Smooth muscle cell (in vitro differentiated cells): ENCODE data around the gene TMPRSS9. TPM values are rescaled to one million over a fixed set of nuclear protein-coding genes. Genes with fewer than 3 reads are reported as not detected.

Experiments used
- DNase-seq: peaks from one replicate; lab custom pipeline; 2025; ENCODE audit not compliant: unreplicated experiment; lab: John Stamatoyannopoulos, UW
- H2AFZ ChIP-seq: fragments of 200-600 bp; sonication (generic); 2 replicates; pipeline ENCODE4 v1.6.0; 2016; ENCODE audit warnings: antibody characterized with exemption, low read depth, mild to moderate bottlenecking
- H3F3A ChIP-seq: fragments of 200-600 bp; sonication (generic); 2 replicates; pipeline ENCODE4 v1.6.0; 2017; ENCODE audit warnings: antibody characterized with exemption, low read depth
- H3K27ac ChIP-seq: fragments of 200-600 bp; sonication (generic); 2 replicates; pipeline ENCODE4 v1.5.1; 2016; ENCODE audit warnings: low read depth, mild to moderate bottlenecking
- H3K27me3 ChIP-seq: fragments of 200-600 bp; sonication (generic); 2 replicates; pipeline ENCODE4 v1.6.1; 2016; ENCODE audit warnings: low read depth, mild to moderate bottlenecking
- H3K36me3 ChIP-seq: fragments of 200-600 bp; sonication (generic); 2 replicates; pipeline ENCODE4 v1.5.1; 2016; ENCODE audit warnings: low read depth
- H3K4me1 ChIP-seq: fragments of 200-600 bp; sonication (generic); 2 replicates; pipeline ENCODE4 v1.5.1; 2016; ENCODE audit warnings: low read depth
- H3K4me2 ChIP-seq: fragments of 200-600 bp; sonication (generic); 2 replicates; pipeline ENCODE4 v1.6.0; 2016; ENCODE audit warnings: mild to moderate bottlenecking
- H3K4me3 ChIP-seq: fragments of 200-600 bp; sonication (generic); 2 replicates; pipeline ENCODE4 v1.5.1; 2016; ENCODE audit warnings: mild to moderate bottlenecking
- H3K79me2 ChIP-seq: fragments of 200-600 bp; sonication (generic); 2 replicates; pipeline ENCODE4 v1.6.0; 2016; ENCODE audit warnings: low read depth, mild to moderate bottlenecking
- H3K9ac ChIP-seq: fragments of 200-600 bp; sonication (generic); 2 replicates; pipeline ENCODE4 v1.6.0; 2016; ENCODE audit warnings: low read depth
- H3K9me3 ChIP-seq: fragments of 200-600 bp; sonication (generic); replicated peaks from 2 replicates; pipeline ENCODE4 v1.5.1; 2016; ENCODE audit warnings: low read depth
- H4K20me1 ChIP-seq: fragments of 200-600 bp; sonication (generic); 2 replicates; pipeline ENCODE4 v1.6.0; 2016; ENCODE audit warnings: low read depth
- WGBS: methylation state at CpG from one replicate; pipeline ENCODE4 v1.1.7; 2016; ENCODE audit warnings: low lambda C conversion rate; 5-methylcytosine and 5-hydroxymethylcytosine counted together
- polyA plus RNA-seq: library from polyadenylated mRNA; unstranded; fragments of >200 nt; fragmentation: Nextera tagmentation; extraction: Ambion mirVana; gene quantifications from 2 replicates; pipeline ENCODE4 v1.2.1, GENCODE V29; 2016
- total RNA-seq: library from RNA; depleted of rRNA; stranded (reverse); fragments of >200 nt; gene quantifications from 2 replicates; pipeline ENCODE4 v1.2.3, GENCODE V29; 2014
- TF ChIP-seq, protein P1 (sequence below): fragments of 200-600 bp; sonication (generic); IDR thresholded peaks from 2 replicates; pipeline ENCODE4 v1.5.1; 2017; ENCODE audit warnings: borderline replicate concordance, mild to moderate bottlenecking, antibody characterized with exemption; ENCODE audit not compliant: insufficient read depth, poor library complexity, severe bottlenecking

TMPRSS9 gene
- total and polyA plus RNA-seq, 2 experiments from 2014 or later, result 0.05 TPM; not detected in 1

DNA sequence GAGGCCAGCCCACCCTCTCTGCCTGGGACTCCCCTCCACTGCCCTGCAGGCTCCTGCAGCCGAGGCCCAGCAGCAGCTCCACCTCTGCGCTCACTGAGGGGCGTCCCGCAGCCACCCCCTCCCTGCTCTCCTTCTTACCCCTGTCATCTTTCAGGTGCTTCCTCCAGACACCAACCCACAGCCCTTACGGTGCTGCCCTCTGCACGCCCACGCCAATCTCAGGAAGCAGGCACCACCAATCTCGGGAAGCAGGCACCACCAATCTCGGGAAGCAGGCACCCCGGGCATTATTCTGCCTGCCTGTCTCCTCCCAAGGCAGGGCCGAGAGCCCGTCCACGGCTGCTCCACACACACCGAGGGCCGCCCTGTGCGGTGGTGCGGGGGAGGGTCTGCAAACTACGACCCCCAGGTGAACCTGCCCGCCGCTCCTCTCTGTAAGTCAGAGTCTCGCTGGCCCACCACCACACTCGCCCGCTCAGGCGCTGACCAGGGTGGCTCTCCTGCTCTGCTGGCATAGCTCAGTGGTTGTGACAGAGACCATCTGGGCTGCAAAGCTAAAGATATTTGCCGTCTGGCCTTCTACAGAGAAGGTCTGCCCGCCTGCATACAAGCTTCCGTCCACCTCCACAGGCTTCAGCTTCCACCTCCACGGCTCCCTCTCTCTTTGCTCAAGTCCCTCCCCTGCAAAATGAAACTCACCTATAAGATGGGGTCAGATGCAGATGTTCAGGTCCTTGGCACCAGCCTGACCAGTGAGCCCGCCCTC is 34.6 kb upstream of the TMPRSS9 start:
- H3K36me3 ChIP-seq, result no peaks in the 10 kb centered on the region
- H3F3A ChIP-seq, result no peaks in the 10 kb centered on the region
- TF ChIP-seq, protein P1, sequence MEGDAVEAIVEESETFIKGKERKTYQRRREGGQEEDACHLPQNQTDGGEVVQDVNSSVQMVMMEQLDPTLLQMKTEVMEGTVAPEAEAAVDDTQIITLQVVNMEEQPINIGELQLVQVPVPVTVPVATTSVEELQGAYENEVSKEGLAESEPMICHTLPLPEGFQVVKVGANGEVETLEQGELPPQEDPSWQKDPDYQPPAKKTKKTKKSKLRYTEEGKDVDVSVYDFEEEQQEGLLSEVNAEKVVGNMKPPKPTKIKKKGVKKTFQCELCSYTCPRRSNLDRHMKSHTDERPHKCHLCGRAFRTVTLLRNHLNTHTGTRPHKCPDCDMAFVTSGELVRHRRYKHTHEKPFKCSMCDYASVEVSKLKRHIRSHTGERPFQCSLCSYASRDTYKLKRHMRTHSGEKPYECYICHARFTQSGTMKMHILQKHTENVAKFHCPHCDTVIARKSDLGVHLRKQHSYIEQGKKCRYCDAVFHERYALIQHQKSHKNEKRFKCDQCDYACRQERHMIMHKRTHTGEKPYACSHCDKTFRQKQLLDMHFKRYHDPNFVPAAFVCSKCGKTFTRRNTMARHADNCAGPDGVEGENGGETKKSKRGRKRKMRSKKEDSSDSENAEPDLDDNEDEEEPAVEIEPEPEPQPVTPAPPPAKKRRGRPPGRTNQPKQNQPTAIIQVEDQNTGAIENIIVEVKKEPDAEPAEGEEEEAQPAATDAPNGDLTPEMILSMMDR, result no peak
- no peak overlapping the region for H3K4me2 ChIP-seq
- DNase-seq, result no peak
- no peak overlapping the region for H3K4me3 ChIP-seq
- no peak overlapping the region for H2AFZ ChIP-seq
- 93% methylated on average over 25 of the region's 29 CpGs for WGBS
- H3K9me3 ChIP-seq, result no peaks in the 10 kb centered on the region
- H3K27ac ChIP-seq, result no peak overlapping the region
- H3K27me3 ChIP-seq, result no peaks in the 10 kb centered on the region
- H3K9ac ChIP-seq, result no peak overlapping the region
- H3K79me2 ChIP-seq, result peaks cover 47% of the 10 kb centered on the region
- peaks cover 17% of the 10 kb centered on the region for H4K20me1 ChIP-seq
- peaks cover 17% of the 10 kb centered on the region for H3K4me1 ChIP-seq

DNA sequence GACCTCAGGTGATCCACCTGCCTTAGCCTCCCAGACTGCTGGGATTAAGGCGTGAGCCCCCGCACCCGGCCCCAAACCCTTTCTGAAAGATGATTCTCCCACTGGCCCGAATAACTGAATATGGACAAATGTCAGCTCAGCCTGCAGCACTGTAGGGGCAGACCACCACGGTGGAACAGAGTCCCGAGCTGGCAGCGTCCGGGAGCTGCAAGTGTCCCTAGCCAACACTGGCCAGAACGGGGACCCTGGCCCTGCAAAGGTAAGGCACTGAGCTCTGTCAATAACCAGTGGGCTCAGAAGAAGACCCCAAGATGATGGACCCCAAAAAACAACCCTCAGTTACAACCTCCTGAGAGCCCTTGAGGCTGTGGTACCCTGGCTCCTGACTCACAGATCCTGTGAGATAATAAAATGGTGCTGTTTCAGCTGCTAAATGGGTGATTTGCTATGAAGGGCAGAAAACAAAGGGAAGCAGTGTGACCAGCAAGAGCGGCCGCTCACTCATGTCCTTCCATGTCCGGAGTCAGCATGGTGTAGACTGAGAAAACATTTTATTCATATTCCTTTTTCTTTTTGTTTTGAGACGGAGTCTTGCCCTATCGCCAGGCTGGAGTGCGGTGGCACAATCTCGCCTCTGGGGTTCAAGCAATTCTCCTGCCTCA is 33.2 kb upstream of the TMPRSS9 start:
- 91% methylated on average over 16 of the region's 16 CpGs for WGBS
- peak overlapping the region; percentile 98 for H3K4me2 ChIP-seq
- H3K27me3 ChIP-seq, result no peaks in the 10 kb centered on the region
- H3K27ac ChIP-seq, result peak overlapping the region; percentile 79
- DNase-seq, result no peak
- peaks cover 28% of the 10 kb centered on the region for H3K4me1 ChIP-seq
- peak overlapping the region; percentile 97 for H3K4me3 ChIP-seq
- TF ChIP-seq, protein P1, result no peak
- H2AFZ ChIP-seq, result no peak overlapping the region
- H3F3A ChIP-seq, result no peaks in the 10 kb centered on the region
- H3K9ac ChIP-seq, result no peak overlapping the region
- peaks cover 30% of the 10 kb centered on the region for H4K20me1 ChIP-seq
- H3K9me3 ChIP-seq, result no peaks in the 10 kb centered on the region
- H3K79me2 ChIP-seq, result peaks cover 61% of the 10 kb centered on the region
- H3K36me3 ChIP-seq, result no peaks in the 10 kb centered on the region

DNA sequence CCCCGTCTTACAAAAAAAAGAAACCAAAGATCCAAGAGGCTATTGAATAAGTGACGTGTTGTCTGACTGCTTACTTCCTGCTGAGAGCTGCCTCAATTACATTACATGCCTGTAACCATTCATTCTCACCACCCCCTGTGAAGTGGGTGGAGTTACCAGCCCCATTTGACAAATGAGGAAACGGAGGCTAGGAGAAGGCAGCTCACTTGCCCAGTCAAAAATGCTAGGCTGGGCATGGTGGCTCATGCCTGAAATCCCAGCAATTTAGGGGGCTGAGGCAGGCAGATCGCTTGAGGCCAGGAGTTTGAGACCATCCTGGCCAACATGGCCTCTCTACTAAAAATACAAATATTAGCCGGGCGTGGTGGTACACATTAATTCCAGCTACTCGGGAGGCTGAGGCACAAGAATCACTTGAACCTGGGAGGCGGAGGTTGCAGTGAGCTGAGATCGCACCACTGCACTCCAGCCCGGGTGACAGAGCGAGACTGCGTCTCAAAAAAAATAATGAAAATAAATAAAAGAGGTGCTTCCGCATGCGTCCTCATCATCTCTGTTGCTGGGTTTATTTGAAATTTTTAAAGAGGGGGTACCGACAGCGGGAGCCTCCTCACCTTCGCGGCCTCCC is 32.2 kb upstream of the TMPRSS9 start:
- no peak for DNase-seq
- peak overlapping the region; percentile 79 for H3K27ac ChIP-seq
- H3K27me3 ChIP-seq, result no peaks in the 10 kb centered on the region
- H4K20me1 ChIP-seq, result peaks cover 36% of the 10 kb centered on the region
- H3K4me3 ChIP-seq, result peak overlapping the region; percentile 97
- H2AFZ ChIP-seq, result peak overlapping the region; percentile 89
- no peaks in the 10 kb centered on the region for H3K36me3 ChIP-seq
- H3K4me1 ChIP-seq, result peaks cover 28% of the 10 kb centered on the region
- TF ChIP-seq, protein P1, result no peak
- peak overlapping the region; percentile 98 for H3K4me2 ChIP-seq
- 2% methylated on average over 18 of the region's 18 CpGs for WGBS
- no peaks in the 10 kb centered on the region for H3F3A ChIP-seq
- no peaks in the 10 kb centered on the region for H3K9me3 ChIP-seq
- peaks cover 70% of the 10 kb centered on the region for H3K79me2 ChIP-seq
- peak overlapping the region; percentile 89 for H3K9ac ChIP-seq
